H1 (cell line): ENCODE results near the gene RTKN2. TPM values are rescaled to one million over a fixed set of nuclear protein-coding genes. Genes with fewer than 3 reads are reported as not detected.

ENCODE experiments used
- CTCF ChIA-PET: fragments of 300-600 bp; sonication (Branson Sonifier 250); formaldehyde crosslinking; loops from one replicate; lab custom pipeline; 2021; ENCODE audit not compliant: partially characterized antibody; lab: Charles Lee
- POLR2A ChIA-PET: fragments of 300-600 bp; sonication (Branson Sonifier 250); formaldehyde crosslinking; loops from one replicate; lab custom pipeline; 2021; ENCODE audit warnings: inconsistent platforms; ENCODE audit not compliant: partially characterized antibody; lab: Charles Lee
- DNase-seq, 2 experiments: peaks; one replicate each; pipeline versions ENCODE4 v3.0.0 to v3.0.0-alpha.2; 2010 to 2022; ENCODE audit warnings: low spot score in 2 of 2, low read depth in 1 of 2, mixed read lengths in 1 of 2
- FAIRE-seq: peaks from 2 replicates; lab custom pipeline; 2011; peaks lifted over from hg19 to GRCh38; lab: Jason Lieb, UNC
- H2AFZ ChIP-seq: 2 replicates; pipeline ENCODE4 v1.8.1; 2012; ENCODE audit warnings: low read length, inconsistent platforms
- H2AK5ac ChIP-seq: 2 replicates; pipeline ENCODE4 v1.6.1; 2013; ENCODE audit warnings: low read depth, low read length
- H2BK120ac ChIP-seq: replicated peaks from 2 replicates; pipeline ENCODE3; 2013; ENCODE audit warnings: low read depth, low read length, inconsistent platforms
- H2BK12ac ChIP-seq: 2 replicates; pipeline ENCODE4 v1.6.1; 2013; ENCODE audit warnings: low read depth, low read length
- H2BK15ac ChIP-seq: 2 replicates; pipeline ENCODE4 v1.6.1; 2013; ENCODE audit warnings: low read length
- H2BK20ac ChIP-seq: 2 replicates; pipeline ENCODE4 v1.6.1; 2013; ENCODE audit warnings: low read length
- H2BK5ac ChIP-seq: 2 replicates; pipeline ENCODE4 v1.6.1; 2013; ENCODE audit warnings: low read depth, low read length
- H3K14ac ChIP-seq: 2 replicates; pipeline ENCODE4 v1.6.1; 2013; ENCODE audit warnings: inconsistent platforms; ENCODE audit not compliant: insufficient read length
- H3K18ac ChIP-seq: 2 replicates; pipeline ENCODE4 v1.6.1; 2013; ENCODE audit warnings: low read length; ENCODE audit errors: extremely low read depth
- H3K23ac ChIP-seq: 2 replicates; pipeline ENCODE4 v1.6.1; 2013; ENCODE audit warnings: inconsistent platforms; ENCODE audit not compliant: insufficient read length
- H3K23me2 ChIP-seq: 2 replicates; pipeline ENCODE4 v1.6.1; 2013; ENCODE audit warnings: low read depth, low read length
- H3K27ac ChIP-seq: 2 replicates; pipeline ENCODE4 v1.6.1; 2011; ENCODE audit warnings: low read depth, low read length, inconsistent platforms
- H3K27me3 ChIP-seq, 4 experiments: replicated peaks in 1 of 4; 1 replicate in 1 of 4; 2 replicates in 3 of 4; pipeline versions ENCODE4 v1.6.1 to v1.8.1; 2011 to 2013; ENCODE audit warnings: low read length in 3 of 4, mild to moderate bottlenecking in 3 of 4, inconsistent platforms in 2 of 4, mixed read lengths in 2 of 4, moderate library complexity in 1 of 4; ENCODE audit not compliant: control insufficient read depth in 3 of 4, insufficient read depth in 3 of 4; ENCODE audit errors: extremely low read depth in 1 of 4
- H3K36me3 ChIP-seq, 4 experiments: 2 replicates each; pipeline versions ENCODE4 v1.6.1 to v1.8.1; 2011 to 2013; ENCODE audit warnings: mild to moderate bottlenecking in 4 of 4, low read length in 3 of 4, moderate library complexity in 2 of 4, control low read depth in 1 of 4, inconsistent platforms in 1 of 4; ENCODE audit not compliant: insufficient read depth in 4 of 4, control insufficient read depth in 2 of 4
- H3K4ac ChIP-seq: replicated peaks from 2 replicates; pipeline ENCODE3; 2013; ENCODE audit warnings: low read length, low read depth, mixed read lengths, inconsistent platforms; ENCODE audit not compliant: insufficient read length
- H3K4me1 ChIP-seq, 4 experiments: replicated peaks in 1 of 4; 1 replicate in 1 of 4; 2 replicates in 3 of 4; pipeline versions ENCODE4 v1.6.1 to v1.8.1; 2011 to 2013; ENCODE audit warnings: low read length in 3 of 4, inconsistent platforms in 2 of 4, mixed read lengths in 1 of 4; ENCODE audit not compliant: insufficient read depth in 4 of 4, control insufficient read depth in 3 of 4
- H3K4me2 ChIP-seq, 2 experiments: 2 replicates each; pipeline versions ENCODE4 v1.6.1 to v1.8.1; 2011 to 2013; ENCODE audit warnings: low read depth in 2 of 2, low read length in 2 of 2, control low read depth in 1 of 2, inconsistent platforms in 1 of 2, mild to moderate bottlenecking in 1 of 2; ENCODE audit not compliant: insufficient read depth in 1 of 2
- H3K4me3 ChIP-seq, 4 experiments: fragments of 200-600, 300-600 bp in 1 of 4; sonication (generic), shearing (Covaris generic), sonication (Bioruptor Twin) in 1 of 4; 2 replicates each; pipeline versions ENCODE4 v1.5.1 to v1.8.1; 2011 to 2016; ENCODE audit warnings: low read length in 4 of 4, low read depth in 3 of 4, control low read depth in 2 of 4, inconsistent platforms in 2 of 4, mild to moderate bottlenecking in 2 of 4, mixed read lengths in 1 of 4, moderate library complexity in 1 of 4; ENCODE audit not compliant: insufficient read depth in 2 of 4; ENCODE audit errors: extremely low read depth in 1 of 4
- H3K56ac ChIP-seq: replicated peaks from 2 replicates; pipeline ENCODE3; 2013; ENCODE audit warnings: low read depth, mild to moderate bottlenecking, mixed read lengths, low read length, inconsistent platforms; ENCODE audit not compliant: insufficient read length
- H3K79me1 ChIP-seq: 2 replicates; pipeline ENCODE4 v1.6.1; 2013; ENCODE audit warnings: low read depth, low read length, control low read depth
- H3K79me2 ChIP-seq, 2 experiments: 2 replicates each; pipeline versions ENCODE4 v1.6.1 to v1.8.1; 2012 to 2013; ENCODE audit warnings: low read length in 2 of 2, mild to moderate bottlenecking in 2 of 2, inconsistent platforms in 1 of 2; ENCODE audit not compliant: insufficient read depth in 2 of 2, control insufficient read depth in 1 of 2
- H3K9ac ChIP-seq, 4 experiments: replicated peaks in 1 of 4; 1 replicate in 1 of 4; 2 replicates in 3 of 4; pipeline versions ENCODE4 v1.6.1 to v1.8.1; 2011 to 2013; ENCODE audit warnings: low read depth in 3 of 4, low read length in 3 of 4, control low read depth in 2 of 4, mild to moderate bottlenecking in 2 of 4, moderate library complexity in 2 of 4, inconsistent platforms in 1 of 4; ENCODE audit errors: extremely low read depth in 1 of 4
- H3K9me3 ChIP-seq, 2 experiments: 2 replicates each; pipeline versions ENCODE4 v1.6.1 to v1.8.1; 2012 to 2013; ENCODE audit warnings: mild to moderate bottlenecking in 2 of 2, moderate library complexity in 2 of 2, control low read depth in 1 of 2, inconsistent platforms in 1 of 2, low read depth in 1 of 2, low read length in 1 of 2, mixed read lengths in 1 of 2; ENCODE audit not compliant: insufficient read depth in 2 of 2
- H4K20me1 ChIP-seq, 2 experiments: replicated peaks in 1 of 2; 2 replicates each; pipeline versions ENCODE3 to v1.8.1; 2011 to 2013; ENCODE audit warnings: inconsistent platforms in 2 of 2, low read length in 2 of 2, mild to moderate bottlenecking in 1 of 2; ENCODE audit not compliant: insufficient read depth in 2 of 2, control insufficient read depth in 1 of 2
- H4K5ac ChIP-seq: 2 replicates; pipeline ENCODE4 v1.6.1; 2013; ENCODE audit warnings: low read length, low read depth, mixed read lengths, inconsistent platforms; ENCODE audit not compliant: insufficient read length
- H4K8ac ChIP-seq: 2 replicates; pipeline ENCODE4 v1.8.0; 2013; ENCODE audit warnings: mild to moderate bottlenecking, moderate library complexity, low read length, inconsistent platforms; ENCODE audit not compliant: insufficient read depth; ENCODE audit errors: extremely low read depth
- H4K91ac ChIP-seq: replicated peaks from 2 replicates; pipeline ENCODE3; 2013; ENCODE audit warnings: low read length, mixed read lengths, inconsistent platforms; ENCODE audit not compliant: insufficient read length
- EZH2 ChIP-seq: fragments of 200-600 bp; sonication (generic); IDR thresholded peaks from 2 replicates; pipeline ENCODE4 v1.7.1; 2012; ENCODE audit warnings: low read depth, mild to moderate bottlenecking, moderate library complexity, low read length, inconsistent platforms; ENCODE audit not compliant: severe bottlenecking
- JUND ChIP-seq: IDR thresholded peaks from 2 replicates; pipeline ENCODE4 v1.6.1; 2011; ENCODE audit warnings: mild to moderate bottlenecking, improper control_type of control experiment, low read length
- RBBP5 ChIP-seq: IDR thresholded peaks from 2 replicates; pipeline ENCODE4 v1.7.1; 2012; ENCODE audit warnings: low read depth, mild to moderate bottlenecking, inconsistent platforms, low read length, moderate library complexity, borderline replicate concordance
- RFX5 ChIP-seq: IDR thresholded peaks from 2 replicates; pipeline ENCODE4 v1.6.1; 2011; ENCODE audit warnings: low read depth, low read length, improper control_type of control experiment, borderline replicate concordance
- RXRA ChIP-seq: IDR thresholded peaks from 2 replicates; pipeline ENCODE4 v1.6.1; 2011; ENCODE audit warnings: low read depth, mild to moderate bottlenecking, low read length, moderate library complexity; ENCODE audit not compliant: insufficient read depth
- SIN3A ChIP-seq, 2 experiments: IDR thresholded peaks in 1 of 2; conservative IDR thresholded peaks in 1 of 2; 2 replicates each; pipeline ENCODE4 v1.6.1; 2011 to 2012; ENCODE audit warnings: low read length in 2 of 2, improper control_type of control experiment in 1 of 2, low read depth in 1 of 2, mild to moderate bottlenecking in 1 of 2
- WGBS, 2 experiments: shearing (Covaris generic) in 1 of 2; methylation state at CpG; one replicate each; pipeline versions ENCODE4 v1.1.6 to v1.1.7; 2013 to 2015; ENCODE audit warnings: low lambda C conversion rate in 2 of 2, mixed read lengths in 2 of 2, inconsistent platforms in 1 of 2, low coverage in 1 of 2, missing lambda C conversion rate in 1 of 2; ENCODE audit not compliant: insufficient replicate concordance in 2 of 2, insufficient coverage in 1 of 2, insufficient read length in 1 of 2; ENCODE audit errors: extremely low coverage in 1 of 2, missing lambda C conversion rate in 1 of 2; 5-methylcytosine and 5-hydroxymethylcytosine counted together
- polyA plus RNA-seq, 7 experiments: library from polyadenylated mRNA; depleted of rRNA in 3 of 7; stranded (reverse) in 5 of 7; unstranded in 2 of 7; fragments of >200 nt in 5 of 7; fragments of 200-250 nt in 2 of 7; gene quantifications; 1 replicate in 5 of 7; 2 replicates in 1 of 7; 4 replicates in 1 of 7; pipeline versions ENCODE4 v1.2.1 to v1.2.3, GENCODE V29; 2011 to 2013; ENCODE audit warnings: missing spikeins in 2 of 7, mixed read lengths in 2 of 7
- total RNA-seq: library from RNA; stranded (reverse); fragmentation: NEBNext Ultra II Directional; extraction: Animal tissue kit (Norgen Biotek cat#: 25700); gene quantifications from 2 replicates; pipeline ENCODE4 v1.2.1, GENCODE V29; 2021

Gene RTKN2
- total and polyA plus RNA-seq, 2 of the 8 experiments (the other 6 are each of a cell fraction or from before 2014, with no cell fraction given) = 5.1 to 24.6 TPM

- no peak overlapping the region for H3K14ac ChIP-seq
- H2BK120ac ChIP-seq = no peak overlapping the region
- peak overlapping the region; percentile 76; the same call in 1 of the 2 replicates for H2AFZ ChIP-seq
- peaks cover 0 to 4% (median 2%) of the 10 kb centered on the region in 4 experiments; a peak in 3 of 7 replicates for H3K4me1 ChIP-seq
- no peak overlapping the region for H4K5ac ChIP-seq
- H4K8ac ChIP-seq = peak overlapping the region; percentile 96; the same call in 1 of the 2 replicates
- H3K27me3 ChIP-seq = no peaks in the 10 kb centered on the region; a peak in 1 of 7 replicates
- peaks cover 4 to 46% of the 10 kb centered on the region in 2 experiments; a peak in 3 of 4 replicates for H3K79me2 ChIP-seq
- H3K36me3 ChIP-seq = no peaks in the 10 kb centered on the region; a peak in 1 of 8 replicates
- H3K9me3 ChIP-seq = no peaks in the 10 kb centered on the region
- H2AK5ac ChIP-seq = no peak overlapping the region
- no peak overlapping the region for H2BK15ac ChIP-seq
- DNase-seq = no peak
- no peak overlapping the region for H2BK20ac ChIP-seq
- TF ChIP-seq RXRA (no peak), JUND (no peak), EZH2 (no peak), SIN3A (conservative IDR thresholded peaks at IDR 0.05 in 1 of 2, IDR thresholded peaks at IDR 0.05 in 1 of 2; ENCODE audit: low read depth in 1 of 2, low read length in 2 of 2) (0 out of 4 replicates have a peak, but pooled peaks of 1 of the 2 experiments have one; percentile 34), RFX5 (no peak), RBBP5 (0 out of 2 replicates have a peak, but pooled peaks have one; percentile 4)
- TF ChIP-seq, all 59 proteins: peak for 2
- Histone ChIP-seq H4K91ac (no peak overlapping the region), H3K23ac (no peak overlapping the region), H4K20me1 (no peaks in the 10 kb centered on the region), H3K4me2 (peak overlapping the region; percentile 67), H3K4ac (no peak overlapping the region), H3K56ac (no peak overlapping the region), H2BK5ac (0 out of 2 replicates have a peak overlapping the region, but pooled peaks have one; percentile 71), H3K9ac (peak overlapping the region; percentile 43 to 79 (median 64)), H3K23me2 (peaks cover 4% of the 10 kb centered on the region), H3K79me1 (peaks cover 3% of the 10 kb centered on the region; the same call in 1 of the 2 replicates), H2BK12ac (no peak overlapping the region), H3K4me3 (peak overlapping the region; percentile 73 to 94 (median 84)), H3K18ac (peak overlapping the region; percentile 64; the same call in 1 of the 2 replicates), H3K27ac (peak overlapping the region; percentile 71)
- ChIA-PET CTCF (no interaction called here), POLR2A (interaction anchor here (1.2 kb wide), 2 partner anchors 82 to 206 kb away, joined by 3 read pairs; no protein-coding TSS in a partner anchor)
- FAIRE-seq = no peak
- 1% methylated on average over 19 of the region's 19 CpGs; no CpG with 5 or more reads in 1 of the 2 experiments for WGBS, 2 experiments
Measured at GRCh38 chr10:62268027-62268398, 631 bp downstream of the RTKN2 start.
